DND-41 (cell line): ENCODE measurements around the gene MAFG.

ENCODE experiments used
- ATAC-seq: fragments of 200-7000 bp; cut with Tn5 transposase; 3 replicates; pipeline ENCODE4 v1.9.1; 2021; ENCODE audit warnings: low read depth; ENCODE audit not compliant: insufficient read depth
- DNase-seq: peaks from one replicate; pipeline ENCODE4 v3.0.0-alpha.2; 2020
- H2AFZ ChIP-seq: 2 replicates; pipeline ENCODE4 v1.6.0; 2012; ENCODE audit warnings: low read depth, low read length
- H3K27ac ChIP-seq: 2 replicates; pipeline ENCODE4 v1.5.1; 2012; ENCODE audit warnings: low read length, inconsistent platforms
- H3K27me3 ChIP-seq: fragments of 200-600 bp; sonication (generic); 2 replicates; pipeline ENCODE4 v1.6.0; 2012; ENCODE audit warnings: low read length, mild to moderate bottlenecking, inconsistent platforms; ENCODE audit not compliant: insufficient read depth, poor library complexity
- H3K36me3 ChIP-seq: 2 replicates; pipeline ENCODE4 v1.5.1; 2012; ENCODE audit warnings: low read length, inconsistent platforms; ENCODE audit not compliant: insufficient read depth
- H3K4me1 ChIP-seq: 2 replicates; pipeline ENCODE4 v1.5.1; 2012; ENCODE audit warnings: mild to moderate bottlenecking, low read length; ENCODE audit not compliant: insufficient read depth
- H3K4me2 ChIP-seq: 2 replicates; pipeline ENCODE4 v1.6.0; 2012; ENCODE audit warnings: mild to moderate bottlenecking, moderate library complexity, low read length, inconsistent platforms; ENCODE audit not compliant: insufficient read depth
- H3K4me3 ChIP-seq, 2 experiments: fragments of 200-600 bp in 1 of 2; shearing (Covaris generic) in 1 of 2; 2 replicates each; pipeline ENCODE4 v1.5.1; 2012 to 2016; ENCODE audit warnings: inconsistent platforms in 2 of 2, low read length in 2 of 2, mild to moderate bottlenecking in 2 of 2, low read depth in 1 of 2, moderate library complexity in 1 of 2
- H3K79me2 ChIP-seq: 2 replicates; pipeline ENCODE4 v1.6.0; 2012; ENCODE audit warnings: low read length, inconsistent platforms; ENCODE audit not compliant: insufficient read depth
- H3K9ac ChIP-seq: 2 replicates; pipeline ENCODE4 v1.6.0; 2012; ENCODE audit warnings: low read depth, mild to moderate bottlenecking, inconsistent platforms, low read length, moderate library complexity
- H3K9me3 ChIP-seq: 2 replicates; pipeline ENCODE4 v1.5.1; 2012; ENCODE audit warnings: low read length, moderate library complexity, mild to moderate bottlenecking, inconsistent platforms; ENCODE audit not compliant: insufficient read depth, severe bottlenecking
- H4K20me1 ChIP-seq: 2 replicates; pipeline ENCODE4 v1.6.0; 2012; ENCODE audit warnings: low read length; ENCODE audit not compliant: insufficient read depth
- EZH2 ChIP-seq: IDR thresholded peaks from 3 replicates; pipeline ENCODE4 v1.6.1; 2012; ENCODE audit warnings: borderline replicate concordance, low read depth, mild to moderate bottlenecking, moderate library complexity, low read length, inconsistent platforms; ENCODE audit not compliant: severe bottlenecking
- TF ChIP-seq, protein P1 (sequence below): IDR thresholded peaks from 2 replicates; pipeline ENCODE4 v1.5.1; 2012; ENCODE audit warnings: borderline replicate concordance, low read length, moderate library complexity, mild to moderate bottlenecking; ENCODE audit not compliant: poor library complexity, severe bottlenecking; ENCODE audit errors: extremely low read depth

Gene MAFG

DNA sequence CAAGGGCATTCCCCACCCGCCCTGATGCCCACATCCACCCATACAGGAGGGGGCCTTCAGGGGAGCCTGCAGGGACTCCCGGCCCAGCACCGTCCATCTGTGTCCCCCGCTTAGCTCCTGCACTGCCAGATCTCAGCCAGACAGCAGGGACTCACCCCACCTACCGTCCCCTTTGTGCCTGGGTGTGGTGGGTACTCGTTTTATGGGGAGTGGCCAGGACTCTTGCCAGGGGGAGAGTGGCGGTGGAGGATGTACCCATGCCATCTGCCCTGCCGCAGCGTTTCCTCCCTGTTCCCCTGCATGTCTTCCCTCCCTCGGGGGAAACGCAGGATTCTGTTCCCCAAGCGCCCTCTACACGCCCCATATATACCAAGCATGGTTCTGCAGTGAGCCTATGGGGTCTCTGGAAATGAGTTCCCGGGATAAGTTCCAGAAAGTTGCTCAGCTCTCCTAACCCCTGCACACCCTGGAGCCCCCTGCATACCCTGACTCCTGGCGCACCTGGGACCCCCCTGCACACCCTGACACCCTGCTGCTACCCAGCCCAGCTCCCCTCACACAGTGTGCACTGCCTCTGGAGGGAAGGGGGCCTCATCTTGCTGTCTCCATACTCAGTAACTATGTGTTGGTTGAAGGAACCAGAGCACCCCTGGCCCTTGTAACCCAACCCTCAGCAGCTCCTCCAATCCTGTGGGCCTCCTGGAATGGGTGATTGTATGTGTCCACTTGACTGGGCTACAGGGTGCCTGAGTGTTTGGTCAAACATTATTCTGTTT is 4.2 kb upstream of the MAFG start:
- no peak overlapping the region for H3K4me3 ChIP-seq
- TF ChIP-seq, protein P1, sequence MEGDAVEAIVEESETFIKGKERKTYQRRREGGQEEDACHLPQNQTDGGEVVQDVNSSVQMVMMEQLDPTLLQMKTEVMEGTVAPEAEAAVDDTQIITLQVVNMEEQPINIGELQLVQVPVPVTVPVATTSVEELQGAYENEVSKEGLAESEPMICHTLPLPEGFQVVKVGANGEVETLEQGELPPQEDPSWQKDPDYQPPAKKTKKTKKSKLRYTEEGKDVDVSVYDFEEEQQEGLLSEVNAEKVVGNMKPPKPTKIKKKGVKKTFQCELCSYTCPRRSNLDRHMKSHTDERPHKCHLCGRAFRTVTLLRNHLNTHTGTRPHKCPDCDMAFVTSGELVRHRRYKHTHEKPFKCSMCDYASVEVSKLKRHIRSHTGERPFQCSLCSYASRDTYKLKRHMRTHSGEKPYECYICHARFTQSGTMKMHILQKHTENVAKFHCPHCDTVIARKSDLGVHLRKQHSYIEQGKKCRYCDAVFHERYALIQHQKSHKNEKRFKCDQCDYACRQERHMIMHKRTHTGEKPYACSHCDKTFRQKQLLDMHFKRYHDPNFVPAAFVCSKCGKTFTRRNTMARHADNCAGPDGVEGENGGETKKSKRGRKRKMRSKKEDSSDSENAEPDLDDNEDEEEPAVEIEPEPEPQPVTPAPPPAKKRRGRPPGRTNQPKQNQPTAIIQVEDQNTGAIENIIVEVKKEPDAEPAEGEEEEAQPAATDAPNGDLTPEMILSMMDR, result no peak
- TF ChIP-seq EZH2, result no peak
- peaks cover 2% of the 10 kb centered on the region; the same call in 1 of the 2 replicates for H4K20me1 ChIP-seq
- no peak for DNase-seq
- H3K9me3 ChIP-seq, result no peaks in the 10 kb centered on the region
- no peak overlapping the region for H3K27ac ChIP-seq
- peaks cover 16% of the 10 kb centered on the region for H3K4me1 ChIP-seq
- no peak overlapping the region for H2AFZ ChIP-seq
- H3K9ac ChIP-seq, result no peak overlapping the region
- H3K36me3 ChIP-seq, result no peaks in the 10 kb centered on the region; the same call in 1 of the 2 replicates
- peaks cover 8% of the 10 kb centered on the region for H3K79me2 ChIP-seq
- no peak overlapping the region for H3K4me2 ChIP-seq
- ATAC-seq, result no peak
- no peaks in the 10 kb centered on the region for H3K27me3 ChIP-seq

DNA sequence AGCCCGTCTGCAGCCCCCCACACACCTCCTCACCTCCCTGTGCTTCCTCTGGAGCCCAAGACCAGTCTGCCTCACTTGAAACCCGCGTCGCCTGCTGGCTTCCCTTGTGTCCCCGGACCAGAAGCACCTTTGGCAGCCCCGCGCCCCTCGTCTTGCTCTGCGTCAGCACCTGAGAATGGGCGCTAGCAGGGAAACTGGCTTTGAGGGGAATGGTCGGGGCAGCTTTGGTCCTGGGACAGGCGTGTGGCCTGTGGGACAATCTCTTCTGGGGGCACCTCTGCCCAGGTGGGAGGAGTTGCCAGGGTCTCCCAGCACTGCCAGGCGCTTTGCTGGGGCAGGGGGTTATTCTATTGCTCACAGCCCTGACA is 3.6 kb upstream of the MAFG start:
- Histone ChIP-seq H3K9me3 (no peaks in the 10 kb centered on the region), H3K4me2 (no peak overlapping the region), H3K79me2 (peaks cover 14% of the 10 kb centered on the region), H4K20me1 (peaks cover 8% of the 10 kb centered on the region), H3K4me1 (peaks cover 22% of the 10 kb centered on the region), H3K27ac (no peak overlapping the region), H3K4me3 (no peak overlapping the region), H3K27me3 (no peaks in the 10 kb centered on the region), H3K9ac (no peak overlapping the region), H2AFZ (no peak overlapping the region), H3K36me3 (no peaks in the 10 kb centered on the region; the same call in 1 of the 2 replicates)
- ATAC-seq, result no peak
- no peak for DNase-seq
- TF ChIP-seq, protein P1, result no peak
- no peak for TF ChIP-seq EZH2

DNA sequence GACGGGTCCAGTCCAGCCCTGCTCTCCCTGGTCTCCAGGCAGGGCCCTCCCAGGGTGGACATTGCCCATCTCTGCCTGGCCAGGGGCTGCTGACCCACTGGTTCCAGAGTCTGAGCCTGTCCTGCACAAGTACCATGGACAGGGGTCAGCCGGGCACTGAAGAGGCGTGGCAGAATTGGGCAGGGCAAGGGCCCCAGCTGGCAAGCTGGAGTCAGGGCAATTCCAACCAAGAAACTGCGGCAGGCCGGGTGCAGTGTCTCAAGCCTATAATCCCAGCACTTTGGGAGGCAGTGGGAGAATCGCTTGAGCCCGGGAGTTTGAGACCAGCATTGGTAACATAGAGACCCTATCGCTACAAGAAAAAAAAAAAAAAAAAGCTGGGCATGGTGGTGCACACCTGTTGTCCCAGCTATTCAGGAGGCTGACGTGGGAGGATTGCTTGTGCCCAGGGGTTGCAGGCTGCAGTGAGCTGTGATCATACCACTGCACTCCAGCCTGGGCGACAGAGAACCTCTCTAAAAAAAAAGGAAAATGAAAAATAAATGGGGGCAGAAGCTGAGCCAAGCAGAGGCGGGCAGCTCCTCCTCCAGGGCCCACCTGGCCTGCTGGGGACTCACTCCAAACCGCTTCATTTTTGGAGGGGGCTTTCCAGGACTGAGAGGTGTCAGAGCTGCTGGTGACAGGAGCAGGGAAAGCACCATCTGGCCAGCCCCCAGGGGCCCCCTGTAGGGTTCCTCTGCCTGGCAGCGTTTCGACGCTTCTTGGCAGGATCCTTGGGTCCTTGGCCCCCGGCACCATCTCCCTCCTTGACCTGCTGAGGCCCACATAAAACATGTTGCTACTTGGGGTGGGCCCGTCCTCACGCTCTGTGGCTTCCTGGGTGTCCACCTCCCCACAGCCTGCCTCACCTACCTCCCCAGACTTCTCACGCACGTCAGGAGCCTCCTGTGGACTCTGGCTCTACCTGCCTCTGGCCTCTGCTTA is 2.9 kb upstream of the MAFG start:
- peaks cover 28% of the 10 kb centered on the region for H3K4me1 ChIP-seq
- H3K36me3 ChIP-seq, result no peaks in the 10 kb centered on the region; the same call in 1 of the 2 replicates
- H3K27me3 ChIP-seq, result no peaks in the 10 kb centered on the region
- no peak for DNase-seq
- H2AFZ ChIP-seq, result no peak overlapping the region
- H3K9me3 ChIP-seq, result no peaks in the 10 kb centered on the region
- H3K9ac ChIP-seq, result no peak overlapping the region
- peaks cover 20% of the 10 kb centered on the region for H3K79me2 ChIP-seq
- H4K20me1 ChIP-seq, result peaks cover 13% of the 10 kb centered on the region
- no peak for TF ChIP-seq EZH2
- TF ChIP-seq, protein P1, result no peak
- H3K27ac ChIP-seq, result no peak overlapping the region
- H3K4me2 ChIP-seq, result no peak overlapping the region
- no peak overlapping the region for H3K4me3 ChIP-seq
- no peak for ATAC-seq
